ENCODE measurements around the gene NUP43.

The NUP43 gene

GRCh38 chr6:149733089-149733720 lies 13.1 kb downstream of the NUP43 start:
- no peak overlapping the region for H3K4me3 ChIP-seq (ENCODE audit: low read depth, low read length)
- TF ChIP-seq POLR2A (IDR thresholded peaks at IDR 0.05; ENCODE audit: extremely low read depth, insufficient read length), result no peak
- TF ChIP-seq CTCF (IDR thresholded peaks at IDR 0.05; ENCODE audit: low read depth, low read length), result no peak
- TF ChIP-seq MYC (IDR thresholded peaks at IDR 0.05; ENCODE audit: low read depth, low read length), result no peak
- TF ChIP-seq MAX (IDR thresholded peaks at IDR 0.05; ENCODE audit: low read depth, low read length), result no peak
- no peak for DNase-seq (ENCODE audit: low read depth)

- TF ChIP-seq MYC (IDR thresholded peaks at IDR 0.05; ENCODE audit: low read depth, low read length) (no peak), CTCF (IDR thresholded peaks at IDR 0.05; ENCODE audit: low read depth, low read length) (no peak), POLR2A (IDR thresholded peaks at IDR 0.05; ENCODE audit: extremely low read depth, insufficient read length) (no peak), MAX (IDR thresholded peaks at IDR 0.05; ENCODE audit: low read depth, low read length) (no peak)
- H3K4me3 ChIP-seq (ENCODE audit: low read depth, low read length), result no peak overlapping the region
- no peak for DNase-seq (ENCODE audit: low read depth)
Measured at GRCh38 chr6:149729824-149730223, 16.5 kb downstream of the NUP43 start.

- no peak for DNase-seq (ENCODE audit: low read depth)
- no peak for TF ChIP-seq POLR2A (IDR thresholded peaks at IDR 0.05; ENCODE audit: extremely low read depth, insufficient read length)
- TF ChIP-seq MYC (IDR thresholded peaks at IDR 0.05; ENCODE audit: low read depth, low read length), result no peak
- TF ChIP-seq CTCF (IDR thresholded peaks at IDR 0.05; ENCODE audit: low read depth, low read length), result no peak
- TF ChIP-seq MAX (IDR thresholded peaks at IDR 0.05; ENCODE audit: low read depth, low read length), result no peak
Measured at GRCh38 chr6:149728499-149729234, 17.7 kb downstream of the NUP43 start.

GRCh38 chr6:149727793-149728498 lies 18.4 kb downstream of the NUP43 start:
- TF ChIP-seq MAX (IDR thresholded peaks at IDR 0.05; ENCODE audit: low read depth, low read length), result no peak
- no peak for TF ChIP-seq CTCF (IDR thresholded peaks at IDR 0.05; ENCODE audit: low read depth, low read length)
- no peak for DNase-seq (ENCODE audit: low read depth)
- no peak overlapping the region for H3K4me3 ChIP-seq (ENCODE audit: low read depth, low read length)

More at GRCh38 chr6:149728499-149729234, 17.7 kb downstream of the NUP43 start:
- H3K4me3 ChIP-seq (ENCODE audit: low read depth, low read length), result no peak overlapping the region

DNA sequence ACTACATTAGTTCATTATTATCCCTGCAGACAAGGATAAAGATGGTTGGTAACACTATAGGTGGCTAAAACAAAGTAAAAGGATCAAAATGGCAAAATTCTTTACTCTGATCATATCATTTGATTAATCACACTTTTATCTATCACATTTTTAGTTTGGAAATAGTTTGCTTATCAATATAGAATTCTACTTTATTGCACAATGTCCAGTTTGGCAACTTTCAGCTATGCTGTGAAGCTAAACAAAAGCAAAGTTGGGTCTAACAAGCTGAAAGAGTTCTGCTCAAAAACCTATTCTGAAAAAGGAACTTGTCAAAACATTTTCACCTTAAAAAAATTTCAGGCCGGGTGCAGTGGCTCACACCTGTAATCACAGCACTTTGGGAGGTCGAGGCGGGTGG lies 20.5 kb downstream of the NUP43 start:
- H3K4me3 ChIP-seq (ENCODE audit: low read depth, low read length), result no peak overlapping the region
- no peak for TF ChIP-seq CTCF (IDR thresholded peaks at IDR 0.05; ENCODE audit: low read depth, low read length)
- TF ChIP-seq MAX (IDR thresholded peaks at IDR 0.05; ENCODE audit: low read depth, low read length), result no peak
- no peak for TF ChIP-seq MYC (IDR thresholded peaks at IDR 0.05; ENCODE audit: low read depth, low read length)
- no peak for TF ChIP-seq POLR2A (IDR thresholded peaks at IDR 0.05; ENCODE audit: extremely low read depth, insufficient read length)
- DNase-seq (ENCODE audit: low read depth), result no peak

Data from NB4 (cell line).